GM19467 (cell line): ENCODE results near the gene ATP8B1.

Source experiments
- ATAC-seq: cut with Tn5 transposase; IDR thresholded peaks from one replicate; pipeline ENCODE4 v1.9.1; 2021; ENCODE audit warnings: mild to moderate bottlenecking, moderate library complexity; ENCODE audit not compliant: unreplicated experiment

ATP8B1 gene

DNA sequence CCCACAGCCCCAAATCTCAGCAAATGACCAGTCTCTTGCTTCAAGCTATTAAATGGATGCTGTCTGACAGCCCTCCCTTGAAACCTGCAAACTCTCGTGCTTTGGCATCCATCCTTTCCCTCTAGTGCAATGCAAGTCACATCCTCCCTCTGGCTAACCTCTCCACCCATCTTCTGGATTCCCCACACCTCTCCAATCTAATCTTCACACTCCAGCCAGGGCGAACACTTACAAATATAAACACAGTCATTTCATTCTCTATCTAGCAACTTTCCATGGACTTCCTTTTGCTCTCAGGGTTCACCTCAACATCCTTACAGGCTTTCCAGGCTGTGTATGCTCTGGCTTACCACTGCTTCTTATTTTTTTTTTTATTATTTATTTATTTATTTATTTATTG lies 171.4 kb downstream of the ATP8B1 start:
- no peak for ATAC-seq

- peak; percentile 9 for ATAC-seq
These were observed 172.1 kb downstream of the ATP8B1 start for GRCh38 chr18:57630754-57631595.

DNA sequence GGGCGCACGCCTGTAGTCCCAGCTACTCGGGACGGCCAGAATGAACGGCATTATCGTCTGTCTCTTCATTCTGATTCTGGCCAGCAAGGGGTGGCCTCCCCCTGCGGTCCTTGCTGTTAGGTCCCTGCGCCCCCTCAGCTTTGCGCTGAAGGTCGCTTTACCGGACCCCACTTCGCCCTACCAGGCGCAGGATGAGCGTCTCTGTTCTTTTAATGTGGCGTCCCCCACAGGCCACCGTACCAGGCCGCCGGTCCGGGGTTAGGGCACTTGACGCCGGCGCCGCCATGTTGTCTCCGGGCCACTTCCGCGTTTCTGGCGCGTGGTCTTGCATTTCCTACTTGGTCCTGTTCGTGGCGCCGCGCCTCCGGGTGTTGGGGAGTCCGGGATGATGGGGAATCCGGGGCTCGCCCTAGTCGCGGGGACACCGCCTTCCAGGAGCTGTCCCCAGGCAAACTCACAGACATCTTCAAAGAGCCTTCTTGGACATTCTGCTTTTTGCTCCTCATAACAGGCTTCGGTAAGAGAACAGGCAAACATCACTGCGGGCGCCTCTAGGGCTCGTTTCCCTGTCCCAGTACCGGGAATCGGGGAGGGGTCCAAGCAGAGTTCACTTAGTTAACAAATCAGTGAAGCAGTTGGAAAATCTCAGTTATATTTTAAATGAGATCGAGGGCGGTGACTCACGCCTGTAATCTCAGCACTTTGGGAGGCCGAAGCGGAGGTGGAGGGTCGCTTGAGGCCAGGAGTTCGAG lies 172.9 kb downstream of the ATP8B1 start:
- peak; percentile 91 for ATAC-seq

GRCh38 chr18:57629422-57629821 lies 173.7 kb downstream of the ATP8B1 start:
- no peak for ATAC-seq

DNA sequence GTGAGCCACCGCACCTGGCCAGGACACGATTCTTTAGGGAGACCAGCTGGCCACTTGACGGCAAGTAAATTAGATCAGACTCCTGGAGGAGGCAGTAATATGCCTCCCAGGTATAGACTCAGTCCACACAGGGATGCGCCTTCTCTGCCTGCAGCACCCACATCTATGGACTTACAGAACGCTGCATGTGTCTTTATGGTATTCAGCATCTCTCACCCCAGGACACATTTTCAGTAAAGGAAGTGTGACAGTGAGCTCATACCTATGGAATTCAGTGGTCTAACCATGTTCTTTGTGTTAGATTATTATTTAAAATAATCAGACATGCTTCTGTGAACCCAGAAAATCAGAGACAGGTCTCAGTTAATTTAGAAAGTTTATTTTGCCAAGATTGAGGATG lies 175.6 kb downstream of the ATP8B1 start:
- no peak for ATAC-seq

DNA sequence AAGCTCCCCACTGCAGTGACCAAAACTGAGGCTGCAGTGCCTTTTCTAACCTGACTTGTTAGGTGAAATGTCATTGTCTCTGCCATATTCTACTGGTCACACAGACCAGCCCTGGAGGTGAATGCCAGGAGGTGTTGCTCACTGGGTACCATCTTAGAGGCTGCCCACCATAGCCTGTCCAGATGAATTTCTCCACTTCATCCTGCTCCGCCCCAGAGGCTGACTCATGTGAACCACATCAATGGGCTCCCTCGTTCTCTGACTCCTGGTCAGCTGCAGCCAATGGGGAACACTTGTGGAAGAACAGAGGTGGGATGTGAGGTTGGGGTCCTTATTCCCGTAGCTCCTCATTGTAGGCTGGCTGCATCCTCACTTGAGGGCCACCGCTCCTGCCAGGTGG lies 178.1 kb downstream of the ATP8B1 start:
- no peak for ATAC-seq

- peak; percentile 13 for ATAC-seq
These were observed 181.9 kb downstream of the ATP8B1 start for GRCh38 chr18:57621246-57621604.

GRCh38 chr18:57619876-57620275 lies 183.2 kb downstream of the ATP8B1 start:
- ATAC-seq: no peak

DNA sequence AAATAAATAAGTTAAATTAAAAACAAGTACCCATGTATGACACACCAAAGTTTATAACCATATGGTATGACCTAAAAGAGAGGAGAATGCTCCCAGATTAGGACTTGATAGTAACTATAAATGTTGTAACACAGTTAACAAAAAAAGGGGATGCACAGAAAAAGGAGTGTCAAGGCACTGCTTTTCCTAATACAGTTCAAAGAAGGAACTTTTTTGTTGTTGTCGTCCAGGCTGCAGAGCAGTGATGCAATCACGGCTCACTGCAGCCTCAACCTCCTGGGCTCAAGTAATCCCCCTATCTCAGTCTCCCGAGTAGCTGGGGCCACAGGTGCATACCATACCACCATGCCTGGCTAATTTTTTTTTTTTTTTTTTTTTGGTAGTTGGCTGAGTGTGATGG lies 184.2 kb downstream of the ATP8B1 start:
- no peak for ATAC-seq

DNA sequence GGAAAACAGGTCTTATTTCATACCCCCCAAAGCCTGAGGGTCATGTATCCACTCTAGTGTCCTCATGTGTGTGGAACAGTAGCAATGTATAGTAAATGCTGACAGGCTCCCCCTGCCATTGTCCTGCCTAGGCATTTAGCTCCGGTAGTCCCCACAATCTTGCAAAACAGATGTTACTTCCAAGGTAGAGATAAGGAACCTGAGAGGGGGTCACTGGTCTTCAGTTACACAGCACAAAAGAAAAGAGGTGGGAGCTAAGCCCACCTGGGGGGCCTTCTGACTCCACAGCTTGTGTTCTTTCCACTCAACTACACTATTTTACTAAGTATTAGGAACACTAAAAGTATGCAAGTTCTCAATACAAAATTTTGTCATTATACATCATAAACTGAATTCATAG lies 199.2 kb downstream of the ATP8B1 start:
- ATAC-seq: no peak
